Neural progenitor cell (in vitro differentiated cells): ENCODE data around the gene PRKCA. TPM values are rescaled to one million over a fixed set of nuclear protein-coding genes. Genes with fewer than 3 reads are reported as not detected.

Experiments used
- DNase-seq: peaks from one replicate; pipeline ENCODE4 v3.0.0-alpha.2; 2016; ENCODE audit warnings: low spot score
- H2AFZ ChIP-seq: fragments of 200-600 bp; sonication (generic); replicated peaks from 2 replicates; pipeline ENCODE4 v1.6.1; 2016; ENCODE audit warnings: antibody characterized with exemption
- H3F3A ChIP-seq: fragments of 200-600 bp; sonication (generic); 2 replicates; pipeline ENCODE4 v1.6.1; 2016; ENCODE audit warnings: antibody characterized with exemption, low read depth
- H3K27ac ChIP-seq: fragments of 200-600 bp; sonication (generic); 2 replicates; pipeline ENCODE4 v1.5.1; 2016; ENCODE audit warnings: mild to moderate bottlenecking
- H3K27me3 ChIP-seq: fragments of 200-600 bp; sonication (generic); 2 replicates; pipeline ENCODE4 v1.6.1; 2016; ENCODE audit warnings: mild to moderate bottlenecking, moderate library complexity
- H3K36me3 ChIP-seq: fragments of 200-600 bp; sonication (generic); 2 replicates; pipeline ENCODE4 v1.5.1; 2016
- H3K4me1 ChIP-seq: fragments of 200-600 bp; sonication (generic); 2 replicates; pipeline ENCODE4 v1.6.1; 2016; ENCODE audit warnings: mixed run types
- H3K4me2 ChIP-seq: fragments of 200-600 bp; sonication (generic); 2 replicates; pipeline ENCODE4 v1.6.1; 2016
- H3K4me3 ChIP-seq: fragments of 200-600 bp; sonication (generic); 2 replicates; pipeline ENCODE4 v1.5.1; 2016
- H3K79me2 ChIP-seq: fragments of 200-600 bp; sonication (generic); 2 replicates; pipeline ENCODE4 v1.6.1; 2016; ENCODE audit warnings: low read depth
- H3K9ac ChIP-seq: fragments of 200-600 bp; sonication (generic); 2 replicates; pipeline ENCODE4 v1.6.1; 2016
- H3K9me3 ChIP-seq: fragments of 200-600 bp; sonication (generic); 2 replicates; pipeline ENCODE4 v1.5.1; 2016; ENCODE audit warnings: low read depth
- H4K20me1 ChIP-seq: fragments of 200-600 bp; sonication (generic); 2 replicates; pipeline ENCODE4 v1.6.1; 2016; ENCODE audit warnings: low read depth
- H3K27ac Mint-ChIP-seq: 3 replicates; pipeline ENCODE4 v1.8.0; 2021; ENCODE audit warnings: mixed read lengths
- H3K27me3 Mint-ChIP-seq: 2 replicates; pipeline ENCODE4 v1.8.0; 2022; ENCODE audit warnings: low read depth, mild to moderate bottlenecking, inconsistent platforms, moderate library complexity, mixed read lengths; ENCODE audit not compliant: insufficient read depth
- H3K36me3 Mint-ChIP-seq: 3 replicates; pipeline ENCODE4 v1.8.0; 2021; ENCODE audit warnings: mixed read lengths
- H3K4me1 Mint-ChIP-seq: 3 replicates; pipeline ENCODE4 v1.8.0; 2021; ENCODE audit warnings: mixed read lengths
- H3K4me3 Mint-ChIP-seq: 3 replicates; pipeline ENCODE4 v1.8.0; 2021; ENCODE audit warnings: mild to moderate bottlenecking, moderate library complexity, mixed read lengths
- H3K9me3 Mint-ChIP-seq: 3 replicates; pipeline ENCODE4 v1.8.0; 2020; ENCODE audit warnings: mixed read lengths
- EZH2 ChIP-seq: fragments of 200-600 bp; sonication (generic); IDR thresholded peaks from 2 replicates; pipeline ENCODE4 v1.6.1; 2017; ENCODE audit warnings: antibody characterized with exemption, mild to moderate bottlenecking, moderate library complexity
- EZH2phosphoT487 ChIP-seq: fragments of 200-600 bp; sonication (generic); IDR thresholded peaks from 2 replicates; pipeline ENCODE4 v1.6.1; 2017; ENCODE audit warnings: antibody characterized with exemption
- total RNA-seq: library from RNA; depleted of rRNA; stranded (reverse); fragments of >200 nt; gene quantifications from 2 replicates; pipeline ENCODE4 v1.2.3, GENCODE V29; 2015; ENCODE audit warnings: low replicate concordance
- TF ChIP-seq, protein P1 (sequence below): fragments of 200-600 bp; sonication (generic); IDR thresholded peaks from 2 replicates; pipeline ENCODE4 v1.5.1; 2017; ENCODE audit warnings: antibody characterized with exemption, mild to moderate bottlenecking

PRKCA gene
- total RNA-seq, 1 donor from 2014 or later, result 2.1 TPM

DNA sequence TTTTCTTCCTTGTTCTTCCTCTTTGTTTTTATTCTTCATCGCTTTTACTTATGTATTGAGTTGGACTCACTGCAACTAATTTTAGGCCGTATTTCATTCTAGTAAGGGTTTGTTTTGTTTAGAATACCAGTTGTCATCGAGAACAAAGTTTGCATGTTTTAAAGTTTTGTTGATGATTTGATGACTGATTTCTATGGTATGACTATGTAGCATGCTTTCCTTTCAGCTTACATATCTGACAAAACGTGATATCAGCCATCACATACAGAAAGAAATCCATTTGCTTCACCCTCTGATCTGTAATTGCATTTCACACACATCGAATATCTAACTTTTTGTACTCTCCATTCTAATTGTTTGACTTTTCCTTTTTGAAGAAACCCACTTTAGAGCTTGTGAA is 4.0 kb downstream of the PRKCA start:
- Mint-ChIP-seq H3K9me3 (peaks cover 3% of the 10 kb centered on the region), H3K4me1 (peaks cover 44% of the 10 kb centered on the region), H3K27me3 (peaks cover 7% of the 10 kb centered on the region), H3K27ac (no peak overlapping the region), H3K36me3 (peaks cover 30% of the 10 kb centered on the region), H3K4me3 (peak overlapping the region; percentile 54)
- H3K4me3 ChIP-seq, result no peak overlapping the region
- H3K27ac ChIP-seq, result no peak overlapping the region
- no peaks in the 10 kb centered on the region for H3K9me3 ChIP-seq
- DNase-seq, result no peak
- no peak overlapping the region for H3K4me2 ChIP-seq
- H3K4me1 ChIP-seq, result peaks cover 35% of the 10 kb centered on the region
- H3F3A ChIP-seq, result peaks cover 30% of the 10 kb centered on the region
- no peaks in the 10 kb centered on the region for H3K36me3 ChIP-seq
- H3K27me3 ChIP-seq, result peaks cover 55% of the 10 kb centered on the region
- no peaks in the 10 kb centered on the region for H3K79me2 ChIP-seq
- peaks cover 17% of the 10 kb centered on the region for H4K20me1 ChIP-seq
- no peak overlapping the region for H2AFZ ChIP-seq
- no peak overlapping the region for H3K9ac ChIP-seq
- TF ChIP-seq EZH2phosphoT487, result no peak
- no peak for TF ChIP-seq EZH2
- TF ChIP-seq, protein P1, sequence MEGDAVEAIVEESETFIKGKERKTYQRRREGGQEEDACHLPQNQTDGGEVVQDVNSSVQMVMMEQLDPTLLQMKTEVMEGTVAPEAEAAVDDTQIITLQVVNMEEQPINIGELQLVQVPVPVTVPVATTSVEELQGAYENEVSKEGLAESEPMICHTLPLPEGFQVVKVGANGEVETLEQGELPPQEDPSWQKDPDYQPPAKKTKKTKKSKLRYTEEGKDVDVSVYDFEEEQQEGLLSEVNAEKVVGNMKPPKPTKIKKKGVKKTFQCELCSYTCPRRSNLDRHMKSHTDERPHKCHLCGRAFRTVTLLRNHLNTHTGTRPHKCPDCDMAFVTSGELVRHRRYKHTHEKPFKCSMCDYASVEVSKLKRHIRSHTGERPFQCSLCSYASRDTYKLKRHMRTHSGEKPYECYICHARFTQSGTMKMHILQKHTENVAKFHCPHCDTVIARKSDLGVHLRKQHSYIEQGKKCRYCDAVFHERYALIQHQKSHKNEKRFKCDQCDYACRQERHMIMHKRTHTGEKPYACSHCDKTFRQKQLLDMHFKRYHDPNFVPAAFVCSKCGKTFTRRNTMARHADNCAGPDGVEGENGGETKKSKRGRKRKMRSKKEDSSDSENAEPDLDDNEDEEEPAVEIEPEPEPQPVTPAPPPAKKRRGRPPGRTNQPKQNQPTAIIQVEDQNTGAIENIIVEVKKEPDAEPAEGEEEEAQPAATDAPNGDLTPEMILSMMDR, result no peak

DNA sequence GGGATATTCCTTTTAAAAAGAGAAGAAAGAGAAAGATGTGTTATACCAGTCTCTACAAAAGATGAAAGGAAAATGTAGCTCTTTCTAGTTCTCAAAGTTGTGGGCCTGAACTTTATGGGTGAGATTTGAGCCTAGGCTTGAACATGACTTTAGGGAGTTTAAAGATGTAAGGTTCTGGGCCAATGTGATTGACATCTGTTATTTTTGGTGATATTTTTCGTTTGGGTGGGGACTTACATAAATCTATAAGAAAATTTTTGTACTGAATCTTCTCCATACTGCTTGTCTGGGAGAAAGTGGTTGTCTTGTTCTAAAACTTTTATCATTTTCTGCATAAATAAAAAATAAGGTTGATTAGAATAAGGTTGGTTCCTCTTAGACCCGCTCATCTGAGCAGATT is 4.8 kb downstream of the PRKCA start:
- H3K79me2 ChIP-seq, result no peaks in the 10 kb centered on the region
- Mint-ChIP-seq H3K27me3 (peaks cover 4% of the 10 kb centered on the region), H3K9me3 (peaks cover 2% of the 10 kb centered on the region), H3K27ac (no peak overlapping the region), H3K4me1 (peaks cover 40% of the 10 kb centered on the region), H3K36me3 (peaks cover 30% of the 10 kb centered on the region), H3K4me3 (no peak overlapping the region)
- peaks cover 30% of the 10 kb centered on the region for H3K4me1 ChIP-seq
- no peak overlapping the region for H3K4me3 ChIP-seq
- no peaks in the 10 kb centered on the region for H3K36me3 ChIP-seq
- no peak overlapping the region for H3K9ac ChIP-seq
- H3F3A ChIP-seq, result peaks cover 30% of the 10 kb centered on the region
- H3K9me3 ChIP-seq, result no peaks in the 10 kb centered on the region
- TF ChIP-seq EZH2, result no peak
- no peak for TF ChIP-seq EZH2phosphoT487
- TF ChIP-seq, protein P1, result no peak
- H3K27me3 ChIP-seq, result peaks cover 48% of the 10 kb centered on the region
- DNase-seq, result no peak
- H3K27ac ChIP-seq, result no peak overlapping the region
- peaks cover 17% of the 10 kb centered on the region for H4K20me1 ChIP-seq
- no peak overlapping the region for H3K4me2 ChIP-seq
- H2AFZ ChIP-seq, result no peak overlapping the region

DNA sequence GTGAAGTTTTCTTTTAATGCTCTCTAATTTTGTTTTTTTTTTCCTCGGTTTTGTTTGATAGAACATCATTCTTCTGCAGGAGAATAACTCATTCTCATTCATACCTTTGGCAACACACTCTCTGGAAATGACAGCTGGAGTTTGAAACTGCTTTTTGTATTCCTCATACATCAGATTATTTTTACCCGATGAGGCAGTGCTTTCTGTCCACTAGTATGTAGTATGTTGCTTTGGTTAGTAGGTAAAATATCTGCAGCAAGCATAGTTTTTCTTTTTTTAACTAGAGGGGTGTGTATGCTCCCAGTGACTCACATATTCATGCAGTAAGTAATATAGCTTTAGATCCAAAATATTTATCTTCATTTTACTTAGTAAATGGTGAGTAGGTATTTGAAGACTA is 6.4 kb downstream of the PRKCA start:
- Histone ChIP-seq H3K4me3 (no peak overlapping the region), H3K4me1 (peaks cover 29% of the 10 kb centered on the region), H4K20me1 (peaks cover 14% of the 10 kb centered on the region), H3F3A (peaks cover 19% of the 10 kb centered on the region), H3K79me2 (no peaks in the 10 kb centered on the region), H3K4me2 (no peak overlapping the region), H2AFZ (no peak overlapping the region), H3K27ac (no peak overlapping the region), H3K9ac (no peak overlapping the region), H3K9me3 (no peaks in the 10 kb centered on the region), H3K36me3 (no peaks in the 10 kb centered on the region), H3K27me3 (peaks cover 38% of the 10 kb centered on the region)
- no peaks in the 10 kb centered on the region for H3K9me3 Mint-ChIP-seq
- peaks cover 37% of the 10 kb centered on the region for H3K4me1 Mint-ChIP-seq
- DNase-seq, result no peak
- no peak overlapping the region for H3K27ac Mint-ChIP-seq
- no peak overlapping the region for H3K4me3 Mint-ChIP-seq
- TF ChIP-seq EZH2phosphoT487 (no peak), EZH2 (no peak)
- TF ChIP-seq, protein P1, result no peak
- peaks cover 30% of the 10 kb centered on the region for H3K36me3 Mint-ChIP-seq
- no peaks in the 10 kb centered on the region for H3K27me3 Mint-ChIP-seq
